Suppressor macrophage (primary cell): Measurements from ENCODE around the gene BBS12.
A peak's percentile ranks its signal among the peaks of the same experiment; 100 is the strongest.

Experiments used
- DNase-seq, 4 experiments: peaks; one replicate each; pipeline ENCODE4 v3.0.0-alpha.2; 2020 to 2022

The BBS12 gene

GRCh38 chr4:122715221-122715620, 17.3 kb upstream of the BBS12 start:
- no peak for DNase-seq

GRCh38 chr4:122716825-122717448, 15.6 kb upstream of the BBS12 start:
- DNase-seq, result peak; percentile 66 to 82 (median 72)

- no peak for DNase-seq
Observed at GRCh38 chr4:122718281-122718680, 14.2 kb upstream of the BBS12 start.

- DNase-seq, result no peak
Observed at GRCh38 chr4:122722256-122722655, 10.2 kb upstream of the BBS12 start.

- DNase-seq, result no peak
Observed at GRCh38 chr4:122728856-122729255, 3.6 kb upstream of the BBS12 start.

- DNase-seq, result no peak
Observed at GRCh38 chr4:122731676-122732075, 828 bp upstream of the BBS12 start.

GRCh38 chr4:122733787-122734120, 1.2 kb downstream of the BBS12 start:
- no peak for DNase-seq

GRCh38 chr4:122739174-122739573, 6.7 kb downstream of the BBS12 start:
- peak in 3 of 4 experiments; percentile 13 to 38 (median 34) for DNase-seq

GRCh38 chr4:122742933-122743829, 10.7 kb downstream of the BBS12 start:
- no peak for DNase-seq

- DNase-seq, result peak; percentile 78 to 93 (median 86)
Observed at GRCh38 chr4:122744229-122744628, 11.7 kb downstream of the BBS12 start.

GRCh38 chr4:122746485-122746965, 14.0 kb downstream of the BBS12 start:
- peak; percentile 58 to 77 (median 66) for DNase-seq

GRCh38 chr4:122747068-122747467, 14.6 kb downstream of the BBS12 start:
- DNase-seq, result no peak

- peak; percentile 40 to 81 (median 64) for DNase-seq
Observed at GRCh38 chr4:122747883-122748282, 15.4 kb downstream of the BBS12 start.

- DNase-seq, result no peak
Observed at GRCh38 chr4:122749704-122750454, 17.4 kb downstream of the BBS12 start.

GRCh38 chr4:122755675-122756074, 23.2 kb downstream of the BBS12 start:
- no peak for DNase-seq

- peak in 3 of 4 experiments; percentile 17 to 67 (median 56) for DNase-seq
Observed at GRCh38 chr4:122758033-122758432, 25.5 kb downstream of the BBS12 start.

- no peak for DNase-seq
Observed at GRCh38 chr4:122759639-122760310, 27.3 kb downstream of the BBS12 start.

- DNase-seq, result peak in 3 of 4 experiments; percentile 15 to 34 (median 24)
Observed at GRCh38 chr4:122762520-122762919, 30.0 kb downstream of the BBS12 start.

- no peak for DNase-seq
Observed at GRCh38 chr4:122762966-122763716, 30.6 kb downstream of the BBS12 start.

- no peak for DNase-seq
Observed at GRCh38 chr4:122764071-122764820, 31.7 kb downstream of the BBS12 start.

- peak in 3 of 4 experiments; percentile 2 to 56 (median 44) for DNase-seq
Observed at GRCh38 chr4:122764821-122765215, 32.3 kb downstream of the BBS12 start.
